Upper lobe of left lung (tissue), 4 donors: ENCODE measurements around the gene KLRC1.
"Not testable (repeated sequence)": the region's sequence is repeated elsewhere in the genome, so short reads cannot be mapped to it uniquely, and the experiment has no call there.

Experiments
- EP300 ChIP-seq, 4 donors: sonication (generic); formaldehyde crosslinking; IDR thresholded peaks; one replicate each; pipeline ENCODE4 v1.5.1; 2017; ENCODE audit warnings: antibody characterized with exemption in 4 of 4, control low read depth in 2 of 4
- POLR2A ChIP-seq, 4 donors: fragments of 450-650 bp; IDR thresholded peaks; one replicate each; pipeline ENCODE4 v1.5.1; 2016 to 2017; ENCODE audit warnings: antibody characterized with exemption in 4 of 4, mild to moderate bottlenecking in 2 of 4
- POLR2AphosphoS5 ChIP-seq, 2 donors: sonication (generic); formaldehyde crosslinking; IDR thresholded peaks; one replicate each; pipeline ENCODE4 v1.5.1; 2017; ENCODE audit warnings: antibody characterized with exemption in 2 of 2
- TF ChIP-seq, protein P1 (sequence below), 6 experiments: fragments of 450-650 bp in 4 of 6; fragments of 200-600 bp in 2 of 6; sonication (generic) in 2 of 6; IDR thresholded peaks; one replicate each; pipeline ENCODE4 v1.5.1; 2016 to 2019; ENCODE audit warnings: antibody characterized with exemption in 6 of 6

DNA sequence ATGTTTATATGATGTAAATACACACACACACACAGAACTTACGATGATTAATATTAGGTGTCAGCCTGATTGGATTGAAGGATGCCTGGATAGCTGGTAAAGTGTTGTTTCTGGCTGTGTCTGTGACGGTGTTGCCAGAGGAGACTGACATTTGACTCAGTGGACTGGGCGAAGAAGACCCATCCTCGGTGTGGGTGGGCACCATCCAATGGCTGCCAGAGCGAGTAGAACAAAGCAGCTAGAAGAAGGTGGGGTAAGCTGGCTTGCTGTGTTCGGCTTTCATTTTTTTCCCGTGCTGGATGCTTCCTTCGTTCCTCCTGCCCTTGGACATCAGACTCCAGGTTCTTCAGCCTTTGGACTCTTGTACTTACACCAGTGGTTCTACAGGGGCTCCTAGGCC, 12.0 kb downstream of the KLRC1 start:
- TF ChIP-seq POLR2AphosphoS5, POLR2A, EP300 (IDR thresholded peaks at IDR 0.05): not testable (repeated sequence)
- TF ChIP-seq, protein P1, sequence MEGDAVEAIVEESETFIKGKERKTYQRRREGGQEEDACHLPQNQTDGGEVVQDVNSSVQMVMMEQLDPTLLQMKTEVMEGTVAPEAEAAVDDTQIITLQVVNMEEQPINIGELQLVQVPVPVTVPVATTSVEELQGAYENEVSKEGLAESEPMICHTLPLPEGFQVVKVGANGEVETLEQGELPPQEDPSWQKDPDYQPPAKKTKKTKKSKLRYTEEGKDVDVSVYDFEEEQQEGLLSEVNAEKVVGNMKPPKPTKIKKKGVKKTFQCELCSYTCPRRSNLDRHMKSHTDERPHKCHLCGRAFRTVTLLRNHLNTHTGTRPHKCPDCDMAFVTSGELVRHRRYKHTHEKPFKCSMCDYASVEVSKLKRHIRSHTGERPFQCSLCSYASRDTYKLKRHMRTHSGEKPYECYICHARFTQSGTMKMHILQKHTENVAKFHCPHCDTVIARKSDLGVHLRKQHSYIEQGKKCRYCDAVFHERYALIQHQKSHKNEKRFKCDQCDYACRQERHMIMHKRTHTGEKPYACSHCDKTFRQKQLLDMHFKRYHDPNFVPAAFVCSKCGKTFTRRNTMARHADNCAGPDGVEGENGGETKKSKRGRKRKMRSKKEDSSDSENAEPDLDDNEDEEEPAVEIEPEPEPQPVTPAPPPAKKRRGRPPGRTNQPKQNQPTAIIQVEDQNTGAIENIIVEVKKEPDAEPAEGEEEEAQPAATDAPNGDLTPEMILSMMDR (IDR thresholded peaks at IDR 0.05) = not testable (repeated sequence)
